GM19043 (cell line): ENCODE data around the gene KIF6.

ENCODE experiments used
- ATAC-seq: cut with Tn5 transposase; IDR thresholded peaks from one replicate; pipeline ENCODE4 v1.9.1; 2021; ENCODE audit warnings: low read depth; ENCODE audit not compliant: unreplicated experiment

KIF6 gene

DNA sequence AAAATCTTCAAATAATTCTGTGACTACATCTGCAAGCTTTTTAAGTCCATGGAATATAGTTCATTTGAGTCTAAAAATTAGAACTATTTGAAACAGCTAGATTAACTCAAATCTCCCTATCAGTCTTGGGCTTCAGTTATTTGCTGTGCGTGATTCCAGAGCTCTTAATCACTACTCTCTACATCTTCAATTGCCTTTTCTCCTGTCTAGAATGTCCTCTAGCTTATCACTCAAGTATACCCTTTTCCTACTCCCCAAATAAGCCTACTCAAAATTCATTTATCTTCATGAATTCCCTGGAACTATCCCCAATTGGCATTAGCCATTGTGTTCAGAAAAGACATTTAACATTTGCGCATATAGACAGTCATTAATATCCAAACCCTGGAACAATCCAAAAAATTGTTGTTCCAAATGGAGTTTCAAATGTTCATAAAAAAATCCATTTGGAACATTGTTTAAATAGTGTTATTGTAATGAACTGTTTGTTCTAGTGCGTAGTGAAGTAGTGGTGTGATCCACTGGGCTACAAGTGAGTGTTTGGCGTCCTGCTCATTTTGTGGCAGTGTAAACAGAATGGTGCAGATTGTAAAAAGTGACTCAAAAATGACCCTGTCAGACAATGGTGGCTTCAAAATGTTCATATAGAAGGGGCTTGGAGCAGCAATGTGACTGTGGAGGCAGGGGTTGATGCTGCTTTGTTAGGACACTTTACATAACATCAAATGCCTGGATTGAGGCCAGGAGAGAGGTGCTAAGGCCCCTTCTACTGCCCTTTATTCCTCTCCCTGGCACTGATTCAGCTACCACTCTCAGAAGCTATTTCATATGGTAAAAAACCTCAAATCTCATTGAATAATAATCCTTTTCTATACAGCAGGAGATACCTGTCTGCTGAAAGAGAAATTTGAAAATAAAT is 122.3 kb downstream of the KIF6 start:
- ATAC-seq: no peak

DNA sequence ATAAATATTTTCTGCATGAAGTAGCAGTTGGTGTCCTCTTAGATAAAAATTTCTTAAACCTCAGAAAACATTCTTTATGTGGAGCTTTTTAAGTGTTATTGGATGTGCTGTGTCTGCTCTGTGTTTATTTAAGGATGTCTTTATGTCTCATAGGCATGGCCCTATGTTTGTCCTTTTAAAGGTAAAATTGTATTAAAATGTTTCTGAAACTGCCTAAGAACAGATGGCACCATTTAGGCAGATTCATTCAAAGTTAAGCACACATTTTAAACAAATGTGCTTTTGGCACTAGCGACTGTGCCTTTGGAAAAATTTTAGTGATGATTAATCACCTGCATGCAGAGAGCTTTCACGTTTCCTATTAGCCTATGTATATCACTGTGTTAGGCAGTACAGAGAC is 125.2 kb downstream of the KIF6 start:
- no peak for ATAC-seq

DNA sequence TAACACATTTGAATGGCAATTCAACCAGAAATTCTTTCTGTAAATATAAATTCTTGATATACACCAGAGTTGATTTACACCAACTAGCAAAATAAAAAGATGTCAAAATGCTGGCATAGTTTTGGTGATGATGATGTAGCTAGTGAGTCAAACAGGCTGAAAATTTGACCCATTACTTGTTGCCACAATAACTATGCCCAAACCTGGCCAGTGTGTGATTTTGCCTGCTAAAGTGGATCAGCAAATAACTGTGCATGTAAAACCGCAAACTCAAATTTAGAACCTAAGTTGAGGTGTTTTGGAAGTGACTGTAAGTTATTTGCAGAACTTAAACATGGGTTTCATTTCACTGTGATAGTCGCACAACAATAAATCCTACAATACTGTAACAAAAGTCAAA is 125.9 kb downstream of the KIF6 start:
- ATAC-seq: no peak

DNA sequence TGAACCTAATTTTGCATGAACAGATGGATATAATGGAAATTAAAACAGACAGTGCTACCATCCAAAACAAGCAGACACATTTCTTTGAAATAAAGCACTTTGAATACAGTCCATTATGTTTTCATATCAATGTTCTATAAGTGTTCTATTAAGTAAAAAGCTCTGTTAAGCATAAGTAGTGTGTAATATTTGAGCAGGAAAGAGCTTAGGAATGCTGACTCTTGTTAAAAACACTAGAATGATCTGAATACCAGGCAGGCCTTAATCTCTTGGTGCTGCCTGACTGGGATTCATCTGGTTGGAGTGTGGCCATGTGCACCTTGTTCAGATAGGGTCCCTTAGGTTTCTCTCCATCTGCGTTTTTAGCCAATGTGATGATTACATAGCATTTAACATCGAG is 130.9 kb downstream of the KIF6 start:
- no peak for ATAC-seq

DNA sequence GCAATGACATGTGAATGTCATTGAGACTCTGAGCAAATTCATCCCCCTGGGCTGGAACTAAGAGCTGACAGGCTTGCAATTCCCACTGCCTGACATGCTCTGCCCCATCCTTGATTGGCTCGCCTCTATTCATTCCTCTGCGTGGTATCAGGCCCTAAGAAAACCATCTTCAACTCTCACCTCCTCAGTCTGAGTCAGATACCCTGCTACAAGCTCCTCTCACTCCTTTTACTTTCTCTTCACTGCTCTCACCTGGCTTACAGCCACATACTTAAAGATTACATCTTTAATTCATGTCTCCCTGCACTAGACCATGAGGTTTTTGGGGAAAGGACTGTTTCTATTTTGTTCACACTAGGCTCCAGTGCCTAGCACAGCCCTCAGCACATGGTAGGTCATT is 131.6 kb downstream of the KIF6 start:
- no peak for ATAC-seq

DNA sequence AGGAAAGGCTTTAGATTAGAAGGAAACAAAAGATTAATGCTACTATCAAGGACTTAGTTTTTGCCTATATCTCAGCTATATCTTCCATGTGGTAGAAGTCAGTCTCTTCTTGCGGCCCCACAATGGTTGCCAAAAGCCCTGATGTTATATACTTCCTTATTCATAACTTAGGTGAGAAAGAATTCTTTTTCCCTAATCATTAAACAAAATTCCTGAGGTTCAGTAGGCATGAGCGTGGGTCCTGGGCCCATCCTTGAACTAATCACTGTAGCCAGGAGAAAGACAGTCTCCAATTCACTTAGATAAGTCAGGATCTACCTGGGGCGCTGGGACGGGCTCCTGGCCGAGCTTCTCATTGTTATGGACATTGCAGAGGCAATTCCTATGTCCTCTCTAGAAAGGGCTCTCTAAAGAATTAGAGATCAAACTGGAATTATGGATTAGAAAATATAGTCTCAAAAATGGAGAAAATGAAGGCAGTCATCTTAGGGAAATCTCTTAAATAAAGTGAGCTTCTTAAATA is 134.3 kb downstream of the KIF6 start:
- no peak for ATAC-seq

DNA sequence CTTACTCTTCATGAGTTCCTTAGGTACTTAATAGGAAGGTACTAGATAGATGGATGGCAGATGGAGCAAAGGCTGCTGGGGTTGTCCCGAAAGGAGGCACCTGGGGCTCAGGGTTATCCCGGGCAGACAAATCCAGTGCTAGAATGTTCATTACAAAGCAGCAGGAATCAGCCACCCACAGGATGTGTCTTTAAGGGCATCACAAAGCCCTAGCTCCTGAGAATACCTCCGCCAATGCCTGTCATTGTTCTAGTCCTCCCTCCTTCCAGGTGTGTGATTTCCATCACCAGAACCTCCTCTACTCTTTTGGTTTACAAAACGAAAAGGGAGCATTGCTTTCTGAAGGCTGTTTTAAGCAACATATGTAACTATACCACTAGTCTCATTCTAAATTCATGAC is 138.1 kb downstream of the KIF6 start:
- no peak for ATAC-seq

DNA sequence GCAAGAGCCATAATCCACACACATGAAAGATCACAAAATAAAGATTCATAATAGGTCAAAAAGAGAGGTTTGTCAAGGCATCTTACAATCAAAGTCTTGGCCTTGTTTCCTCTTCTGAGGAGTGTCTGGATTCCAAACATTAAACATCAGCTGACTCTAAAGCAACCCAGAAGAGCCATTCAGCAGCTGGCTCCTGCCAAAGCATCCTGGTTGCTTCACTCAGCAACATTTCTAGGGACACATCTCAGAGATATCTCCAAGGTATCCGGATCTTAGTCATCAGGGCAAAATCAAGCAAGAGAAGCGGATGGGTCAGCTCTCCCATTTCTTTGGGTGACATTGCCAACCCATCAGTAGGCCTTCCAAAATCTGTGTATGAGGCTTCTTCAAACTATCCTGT is 139.6 kb downstream of the KIF6 start:
- no peak for ATAC-seq

DNA sequence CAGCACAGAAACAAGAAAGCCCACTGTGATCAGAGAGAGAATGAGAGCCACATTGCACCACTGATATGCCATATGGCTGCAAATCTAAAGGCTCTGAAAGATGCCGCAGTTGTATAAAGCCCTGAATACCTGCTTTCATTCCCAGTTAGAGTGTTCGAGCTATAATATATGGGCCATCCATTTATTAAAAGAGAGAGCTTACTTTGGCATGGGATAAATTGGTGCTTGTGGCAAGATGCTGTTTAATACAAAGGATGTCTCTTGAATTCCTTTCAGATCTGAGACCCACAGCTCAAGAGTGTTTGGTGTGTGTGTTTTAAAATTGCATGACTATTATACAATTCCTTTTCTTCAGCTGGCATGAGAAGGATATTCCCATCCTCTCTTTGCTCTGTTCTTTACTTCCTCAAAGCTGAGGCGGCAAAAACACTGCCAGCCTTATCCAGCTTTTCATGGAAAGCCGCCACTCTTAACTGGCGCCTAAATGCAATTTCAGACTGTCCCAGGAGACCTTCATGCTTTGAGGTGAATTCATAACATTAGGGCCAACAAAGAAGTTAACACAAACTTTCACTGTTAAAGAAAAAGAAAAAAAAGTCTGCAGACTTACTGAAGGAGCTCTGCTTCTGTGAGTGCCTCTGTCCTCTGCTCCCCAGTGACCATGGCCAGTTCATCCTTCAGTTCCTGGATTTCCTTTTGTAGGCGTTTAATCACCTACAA is 147.6 kb downstream of the KIF6 start:
- ATAC-seq: no peak

DNA sequence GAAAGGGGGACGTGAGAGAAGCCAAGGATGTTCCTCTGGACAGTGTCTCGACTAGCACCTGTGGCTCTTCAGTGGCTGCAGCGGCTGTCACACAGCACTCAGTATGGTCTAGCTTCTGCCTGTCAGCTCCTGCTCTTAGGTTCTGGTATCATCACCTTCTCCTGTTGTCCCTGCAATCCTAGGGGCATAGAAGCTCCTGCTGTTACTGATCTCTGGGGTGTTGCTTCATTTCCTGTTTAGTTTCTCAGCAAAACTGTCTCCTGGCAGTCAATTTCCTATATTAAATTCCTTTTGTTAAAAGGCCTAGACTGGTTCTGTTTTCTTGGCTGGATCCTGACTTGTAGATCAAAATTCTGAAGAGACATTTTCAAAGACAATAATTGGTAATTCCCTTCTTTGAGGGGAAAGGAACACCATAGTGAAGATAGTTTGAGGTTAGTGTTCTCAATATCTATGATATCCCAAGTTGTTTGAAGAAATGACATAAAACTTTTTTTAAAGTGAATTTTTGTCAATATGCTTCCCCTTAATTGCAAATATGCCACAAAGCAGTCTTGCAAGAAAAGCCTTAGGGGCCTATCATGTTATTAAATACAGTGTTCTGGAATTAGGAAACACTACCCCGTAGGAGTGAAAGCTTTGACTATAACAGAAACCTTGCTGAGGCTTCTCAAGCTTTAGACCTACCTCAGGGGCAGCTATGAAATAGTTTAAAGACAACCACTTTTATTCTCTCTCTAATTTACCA is 148.5 kb downstream of the KIF6 start:
- ATAC-seq: no peak

DNA sequence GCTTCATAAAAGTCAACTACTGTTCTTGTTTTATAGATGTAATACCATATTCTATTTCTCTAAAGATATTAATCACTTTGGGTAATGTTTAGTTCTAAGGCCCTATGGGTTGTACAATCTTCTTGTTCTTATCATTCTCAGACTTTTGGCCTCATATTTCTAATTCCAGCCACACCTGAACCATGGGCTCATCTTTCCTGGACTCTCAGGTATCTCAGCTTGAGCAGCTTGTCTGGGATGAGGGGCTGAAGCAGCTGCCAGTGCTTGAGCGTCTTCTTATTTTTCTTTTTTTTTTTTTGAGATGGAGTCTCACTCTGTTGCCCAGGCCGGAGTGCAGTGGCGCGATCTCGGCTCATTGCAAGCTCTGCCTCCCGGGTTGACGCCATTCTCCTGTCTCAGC is 150.2 kb downstream of the KIF6 start:
- ATAC-seq: no peak

DNA sequence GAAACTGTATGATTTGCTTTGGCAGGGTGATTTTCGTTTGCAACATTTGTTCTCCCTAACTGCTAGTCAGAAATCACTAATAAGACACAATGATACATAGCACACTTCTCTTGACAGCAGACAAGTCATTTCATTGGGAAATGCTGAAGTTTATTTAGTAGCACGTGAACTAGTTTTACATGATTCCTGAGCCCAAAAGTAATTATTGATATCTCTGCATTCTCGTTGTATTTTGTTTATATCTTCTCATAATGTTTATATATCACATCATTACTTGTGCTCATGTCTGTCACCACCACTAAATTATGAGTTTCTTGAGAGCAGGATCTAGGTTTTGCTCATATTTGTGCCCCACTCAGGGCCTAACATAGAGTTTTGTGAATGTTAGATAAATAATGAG is 151.7 kb downstream of the KIF6 start:
- ATAC-seq: no peak

DNA sequence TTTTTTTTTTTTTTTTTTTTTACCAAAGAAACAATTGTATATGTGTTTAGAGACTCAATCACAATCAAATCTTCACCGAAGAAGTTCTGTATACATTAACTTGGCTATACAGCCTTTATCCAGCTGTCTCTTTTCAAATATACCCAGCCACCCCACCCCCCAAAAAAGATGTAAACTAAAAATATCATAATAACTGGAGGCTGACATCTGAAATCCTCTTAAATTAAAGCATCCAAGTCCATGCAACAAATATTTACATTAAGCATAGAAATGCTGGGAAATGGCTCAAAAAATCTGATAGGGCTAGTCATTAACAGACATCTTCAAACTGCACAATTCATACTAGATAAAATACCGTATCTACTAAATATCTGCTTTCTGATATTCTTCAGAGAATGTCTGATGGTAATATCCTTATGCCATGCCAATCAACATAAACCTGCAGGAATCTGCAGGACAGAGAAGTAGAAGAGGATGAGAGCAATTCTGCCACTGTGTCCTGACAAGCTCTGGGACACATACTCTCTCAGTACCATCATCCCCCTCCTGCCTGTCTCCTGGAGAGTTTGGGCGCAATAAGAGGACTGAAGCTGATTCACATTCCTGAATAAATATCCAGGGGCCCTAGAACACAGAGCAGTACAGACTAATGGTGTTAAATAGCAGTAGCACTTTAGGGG is 152.4 kb downstream of the KIF6 start:
- ATAC-seq: no peak

DNA sequence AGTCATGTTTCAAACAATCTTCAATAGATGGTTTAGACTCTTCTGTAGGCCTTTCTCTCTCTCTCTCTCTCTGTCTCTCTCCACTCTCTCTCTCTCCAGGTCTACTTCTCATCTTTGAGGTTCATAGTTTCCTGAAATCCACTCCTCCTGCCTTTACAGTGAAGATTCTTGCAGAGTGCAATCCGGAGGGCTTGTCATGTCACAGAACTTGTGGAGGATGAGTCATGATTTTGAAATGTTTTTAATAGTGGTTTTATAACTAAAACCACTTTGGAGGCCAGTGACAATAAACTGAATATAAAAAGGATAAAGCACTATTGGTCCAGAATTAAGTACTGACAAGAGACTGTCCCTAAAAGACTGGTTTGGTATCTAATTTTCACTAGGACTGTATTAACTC is 156.3 kb downstream of the KIF6 start:
- ATAC-seq: no peak

DNA sequence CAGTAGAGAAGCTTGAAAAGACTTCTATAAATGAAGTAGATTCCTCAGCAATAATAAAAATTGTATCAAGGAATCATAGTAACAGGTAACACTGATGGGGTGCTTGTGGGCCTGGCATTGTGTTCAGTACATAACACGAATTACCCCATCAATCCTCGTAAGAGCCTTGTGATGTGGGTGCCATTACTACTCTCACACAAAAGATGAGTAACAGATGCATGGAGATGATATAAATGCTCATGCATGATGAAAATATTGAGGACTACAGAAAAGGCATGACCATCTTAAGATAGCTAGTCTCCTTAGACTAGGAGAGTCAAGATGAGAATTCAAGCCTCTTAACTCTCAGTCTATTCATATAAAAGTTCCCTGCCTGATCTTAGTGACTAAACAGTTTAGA is 158.1 kb downstream of the KIF6 start:
- ATAC-seq: no peak

DNA sequence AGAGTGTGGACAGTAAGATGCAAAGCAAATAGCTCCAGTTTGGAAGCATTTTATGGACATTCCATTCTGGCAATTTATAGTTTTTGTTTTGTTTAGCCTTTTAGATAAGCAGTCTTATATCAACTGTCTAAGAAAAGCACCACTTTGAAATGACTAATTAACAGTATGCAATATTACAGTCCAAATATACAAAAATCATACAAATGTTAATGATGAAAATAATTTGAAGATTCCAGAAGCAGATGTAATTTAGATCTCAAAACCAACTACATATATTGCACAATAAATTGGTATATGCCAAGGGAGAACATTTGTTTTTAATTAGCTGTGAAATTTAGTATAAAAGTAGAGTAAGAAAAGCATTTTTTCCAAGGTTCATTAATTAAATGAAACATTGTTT is 158.8 kb downstream of the KIF6 start:
- no peak for ATAC-seq

DNA sequence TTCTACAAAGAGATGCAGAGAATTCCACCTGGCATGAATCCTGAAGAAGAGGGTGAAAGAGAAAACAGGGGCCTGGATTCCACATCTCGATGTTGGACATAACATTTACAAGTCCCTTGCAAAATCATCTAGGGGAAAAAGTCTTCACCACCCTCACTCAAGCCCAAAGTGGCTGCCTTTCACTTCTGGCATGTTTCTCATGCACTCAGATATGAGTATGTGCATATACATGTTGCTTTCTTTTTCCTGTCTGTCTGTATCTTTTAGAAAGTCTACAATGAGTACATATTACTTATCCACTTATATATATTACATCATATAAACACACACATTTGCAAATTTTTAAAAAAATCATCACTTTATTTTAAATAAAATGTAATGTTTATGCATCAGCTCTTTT is 159.3 kb downstream of the KIF6 start:
- no peak for ATAC-seq

DNA sequence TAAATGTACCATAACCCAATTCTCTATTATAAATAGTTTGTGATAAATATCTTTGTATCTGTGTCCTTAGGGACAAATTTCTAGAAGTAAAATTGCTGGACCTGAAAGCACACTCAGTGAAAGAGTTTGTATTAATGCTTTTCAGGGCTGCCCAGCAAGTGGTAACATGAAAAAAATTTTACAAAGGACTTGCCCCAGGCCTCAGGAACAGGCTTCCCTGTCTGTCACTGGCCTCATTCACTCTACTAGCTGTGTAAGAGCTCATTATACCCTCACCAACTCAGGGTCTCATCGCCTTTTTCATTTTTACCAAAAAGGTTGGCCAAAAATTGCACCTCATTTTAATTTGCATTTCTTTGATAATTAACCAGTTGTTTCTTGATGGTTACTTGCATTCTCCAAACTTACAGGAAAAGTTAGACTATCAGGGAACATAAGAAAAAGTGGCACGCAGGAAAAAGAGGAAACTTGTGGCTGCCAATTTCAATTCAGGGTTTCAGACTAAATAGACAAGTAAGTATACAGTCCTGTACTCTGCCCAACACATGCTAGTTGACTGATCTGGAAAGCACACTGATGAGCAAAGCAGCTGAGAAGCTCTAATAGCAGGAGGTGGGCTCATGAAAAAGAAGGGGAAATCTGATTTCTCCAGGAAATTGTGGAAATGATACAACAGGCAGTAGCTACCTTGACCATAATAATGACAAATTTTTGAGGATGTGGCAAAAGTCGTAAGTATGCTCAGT is 161.5 kb downstream of the KIF6 start:
- no peak for ATAC-seq

DNA sequence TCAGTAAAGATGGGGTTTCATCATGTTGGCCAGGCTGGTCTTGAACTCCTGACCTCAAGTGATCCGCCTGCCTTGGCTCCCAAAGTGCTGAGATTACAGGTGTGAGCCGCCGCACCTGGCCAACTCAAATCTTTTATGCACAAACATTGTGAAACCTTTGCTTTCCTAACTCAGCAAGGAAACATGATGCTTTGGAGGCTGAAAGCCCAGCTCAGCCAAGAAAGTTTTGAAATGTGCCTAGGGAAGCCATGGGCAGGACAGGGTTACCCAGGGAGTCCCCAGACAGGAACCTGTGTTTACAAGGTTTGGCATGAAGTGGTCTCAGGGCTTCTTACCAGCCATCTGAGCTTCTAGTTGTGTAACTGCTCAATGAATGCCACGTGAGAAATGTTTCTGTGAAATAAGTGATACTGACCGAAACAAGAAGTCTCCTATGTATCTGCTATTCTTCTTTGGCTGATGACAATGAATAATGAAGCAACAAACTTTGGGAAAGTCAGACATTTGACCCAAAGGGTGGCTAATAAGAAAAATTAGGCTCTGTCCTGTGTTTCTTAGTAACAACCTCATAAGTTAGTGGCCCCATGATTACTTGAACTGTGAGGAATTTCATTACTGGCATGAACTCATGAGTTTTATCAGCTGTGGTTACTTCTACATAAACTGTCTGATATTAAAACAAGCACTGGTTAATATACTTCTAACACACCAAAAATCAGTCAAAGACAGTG is 163.5 kb downstream of the KIF6 start:
- ATAC-seq: no peak
